LHCN-M2 (cell line): ENCODE results near the gene LRRC61. TPM values are rescaled to one million over a fixed set of nuclear protein-coding genes. Genes with fewer than 3 reads are reported as not detected.

Experiments
- DNase-seq: peaks from one replicate; pipeline ENCODE4 v3.0.0-alpha.2; 2012; ENCODE audit warnings: low read depth
- total RNA-seq: library from RNA; depleted of rRNA; stranded (reverse); fragments of >200 nt; gene quantifications from 2 replicates; pipeline ENCODE4 v1.2.3, GENCODE V29; 2014

LRRC61 gene
- total RNA-seq, 1 experiment from 2014 or later = not detected

GRCh38 chr7:150355666-150356059 lies 32.5 kb downstream of the LRRC61 start:
- DNase-seq = no peak

GRCh38 chr7:150356265-150356897 lies 33.2 kb downstream of the LRRC61 start:
- peak; percentile 63 for DNase-seq

- no peak for DNase-seq
Observed at GRCh38 chr7:150357270-150357669, 34.1 kb downstream of the LRRC61 start.

- DNase-seq = no peak
Observed at GRCh38 chr7:150357771-150358427, 34.7 kb downstream of the LRRC61 start.

GRCh38 chr7:150358433-150358832 lies 35.3 kb downstream of the LRRC61 start:
- no peak for DNase-seq

GRCh38 chr7:150358988-150359621 lies 36.0 kb downstream of the LRRC61 start:
- DNase-seq = no peak

GRCh38 chr7:150359622-150360362 lies 36.6 kb downstream of the LRRC61 start:
- DNase-seq = no peak

GRCh38 chr7:150360363-150361058 lies 37.4 kb downstream of the LRRC61 start:
- no peak for DNase-seq

GRCh38 chr7:150361402-150361801 lies 38.2 kb downstream of the LRRC61 start:
- no peak for DNase-seq

- DNase-seq = no peak
Observed at GRCh38 chr7:150361807-150362621, 38.9 kb downstream of the LRRC61 start.

GRCh38 chr7:150363370-150363769 lies 40.2 kb downstream of the LRRC61 start:
- no peak for DNase-seq

GRCh38 chr7:150363872-150364271 lies 40.7 kb downstream of the LRRC61 start:
- no peak for DNase-seq

GRCh38 chr7:150365194-150365593 lies 42.0 kb downstream of the LRRC61 start:
- no peak for DNase-seq

- no peak for DNase-seq
Observed at GRCh38 chr7:150365673-150366398, 42.7 kb downstream of the LRRC61 start.

GRCh38 chr7:150367677-150368095 lies 44.5 kb downstream of the LRRC61 start:
- no peak for DNase-seq

GRCh38 chr7:150368096-150368883 lies 45.1 kb downstream of the LRRC61 start, which contains the start of gene REPIN1:
Gene REPIN1 (plus strand): TSS chr7:150368822. CDS start chr7:150369712, 890 bp downstream.
- peak; percentile 86 for DNase-seq

GRCh38 chr7:150368884-150369747 lies 46.0 kb downstream of the LRRC61 start:
- peak; percentile 87 for DNase-seq
